OCI-LY1 (cell line): ENCODE results near the gene CAMTA1.

Experiments
- H2AFZ ChIP-seq: fragments of 200-600 bp; sonication (generic), shearing (Covaris generic); 2 replicates; pipeline ENCODE4 v1.6.0; 2014; ENCODE audit warnings: antibody characterized with exemption, mild to moderate bottlenecking, low read length
- H3F3A ChIP-seq: fragments of 200-600 bp; sonication (generic), shearing (Covaris generic); 2 replicates; pipeline ENCODE4 v1.6.0; 2014; ENCODE audit warnings: mild to moderate bottlenecking, antibody characterized with exemption, low read length, moderate library complexity; ENCODE audit not compliant: insufficient read depth
- H3K27ac ChIP-seq: fragments of 200-600 bp; sonication (generic); 2 replicates; pipeline ENCODE4 v1.5.1; 2014; ENCODE audit warnings: low read length, mixed run types, mild to moderate bottlenecking, low read depth; ENCODE audit not compliant: poor library complexity, severe bottlenecking
- H3K27me3 ChIP-seq: fragments of 200-600 bp; sonication (generic); 2 replicates; pipeline ENCODE4 v1.6.0; 2014; ENCODE audit warnings: antibody characterized with exemption, mild to moderate bottlenecking, low read length, moderate library complexity; ENCODE audit not compliant: insufficient read depth
- H3K36me3 ChIP-seq: fragments of 200-600 bp; sonication (generic); 2 replicates; pipeline ENCODE4 v1.6.1; 2014; ENCODE audit warnings: mild to moderate bottlenecking, antibody characterized with exemption, low read length, moderate library complexity, mixed read lengths; ENCODE audit not compliant: insufficient read depth
- H3K4me1 ChIP-seq: fragments of 200-600 bp; sonication (generic); 2 replicates; pipeline ENCODE4 v1.5.1; 2014; ENCODE audit warnings: mild to moderate bottlenecking, low read length, moderate library complexity; ENCODE audit not compliant: insufficient read depth, severe bottlenecking
- H3K4me2 ChIP-seq: fragments of 200-600 bp; sonication (generic), shearing (Covaris generic); 2 replicates; pipeline ENCODE4 v1.6.1; 2014; ENCODE audit warnings: low read length
- H3K4me3 ChIP-seq: fragments of 200-600 bp; sonication (generic); 2 replicates; pipeline ENCODE4 v1.5.1; 2014; ENCODE audit warnings: low read length, low read depth, mild to moderate bottlenecking, mixed read lengths; ENCODE audit not compliant: poor library complexity, severe bottlenecking
- H3K79me2 ChIP-seq: fragments of 200-600 bp; shearing (Covaris generic); 2 replicates; pipeline ENCODE4 v1.6.1; 2016; ENCODE audit warnings: mixed run types, low read length, mixed read lengths; ENCODE audit not compliant: insufficient read depth
- H3K9ac ChIP-seq: fragments of 200-600 bp; sonication (generic), shearing (Covaris generic); 2 replicates; pipeline ENCODE4 v1.6.1; 2014; ENCODE audit warnings: mild to moderate bottlenecking, low read length, mixed read lengths
- H3K9me2 ChIP-seq: fragments of 200-600 bp; sonication (generic), shearing (Covaris generic); 2 replicates; pipeline ENCODE4 v1.6.1; 2014; ENCODE audit warnings: low read depth, mild to moderate bottlenecking, low read length, mixed read lengths
- H3K9me3 ChIP-seq: fragments of 200-600 bp; shearing (Covaris generic); 2 replicates; pipeline ENCODE4 v1.6.1; 2014; ENCODE audit warnings: low read length, mixed read lengths
- H4K20me1 ChIP-seq: fragments of 200-600 bp; sonication (generic), shearing (Covaris generic); 2 replicates; pipeline ENCODE4 v1.6.0; 2016; ENCODE audit warnings: mild to moderate bottlenecking, low read length; ENCODE audit not compliant: insufficient read depth
- CTCF ChIP-seq: fragments of 200-600 bp; sonication (generic), shearing (Covaris generic); IDR thresholded peaks from 2 replicates; pipeline ENCODE4 v1.5.1; 2017; ENCODE audit warnings: mild to moderate bottlenecking, antibody characterized with exemption, low read length, moderate library complexity, mixed read lengths
- EZH2 ChIP-seq: fragments of 200-600 bp; sonication (generic), shearing (Covaris generic); IDR thresholded peaks from 2 replicates; pipeline ENCODE4 v1.8.0; 2017; ENCODE audit warnings: borderline replicate concordance, mixed run types, mild to moderate bottlenecking, antibody characterized with exemption, low read length, moderate library complexity, mixed read lengths

The CAMTA1 gene

GRCh38 chr1:7475691-7476090 is 690.4 kb downstream of the CAMTA1 start:
- Histone ChIP-seq H3K4me3 (no peak overlapping the region), H3F3A (no peaks in the 10 kb centered on the region), H3K27ac (no peak overlapping the region), H2AFZ (no peak overlapping the region), H4K20me1 (no peaks in the 10 kb centered on the region), H3K79me2 (no peaks in the 10 kb centered on the region), H3K4me2 (no peak overlapping the region), H3K36me3 (no peaks in the 10 kb centered on the region), H3K9me2 (no peaks in the 10 kb centered on the region), H3K4me1 (no peaks in the 10 kb centered on the region), H3K9ac (no peak overlapping the region), H3K9me3 (no peaks in the 10 kb centered on the region), H3K27me3 (0 out of 2 replicates have a peak, but pooled peaks cover 8% of the 10 kb centered on the region)
- TF ChIP-seq EZH2: no peak
- no peak for TF ChIP-seq CTCF

DNA sequence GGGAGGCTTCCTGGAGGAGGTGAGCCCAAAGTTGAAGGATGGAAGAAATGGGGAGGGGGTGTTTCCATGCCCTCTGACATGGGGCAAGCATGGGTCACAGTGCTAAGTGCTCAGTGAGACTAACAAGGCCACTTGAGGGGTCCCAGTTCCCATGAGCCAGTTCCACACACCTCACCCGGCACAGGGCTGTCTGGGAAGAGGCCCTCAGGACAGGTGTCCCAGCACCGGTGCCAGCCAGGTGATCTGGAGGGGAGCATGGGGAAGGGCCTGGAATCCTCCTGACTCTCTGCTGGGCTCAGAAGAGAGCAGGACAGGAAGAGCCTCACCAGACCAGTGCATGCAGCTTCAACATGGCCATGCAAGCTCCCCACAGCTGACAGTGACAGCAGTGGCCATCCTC is 691.1 kb downstream of the CAMTA1 start:
- TF ChIP-seq CTCF (no peak), EZH2 (no peak)
- no peak overlapping the region for H2AFZ ChIP-seq
- no peaks in the 10 kb centered on the region for H3K36me3 ChIP-seq

GRCh38 chr1:7476861-7477547 is 691.8 kb downstream of the CAMTA1 start:
- no peaks in the 10 kb centered on the region for H3K4me1 ChIP-seq
- no peaks in the 10 kb centered on the region for H4K20me1 ChIP-seq
- no peak overlapping the region for H3K27ac ChIP-seq
- H3K4me2 ChIP-seq: no peak overlapping the region
- TF ChIP-seq CTCF (no peak), EZH2 (no peak)
- no peaks in the 10 kb centered on the region for H3K9me2 ChIP-seq
- H3K79me2 ChIP-seq: no peaks in the 10 kb centered on the region
- no peak overlapping the region for H3K4me3 ChIP-seq
- no peaks in the 10 kb centered on the region for H3F3A ChIP-seq
- H3K9ac ChIP-seq: no peak overlapping the region
- no peaks in the 10 kb centered on the region for H3K9me3 ChIP-seq
- no peaks in the 10 kb centered on the region for H3K27me3 ChIP-seq
- no peak overlapping the region for H2AFZ ChIP-seq
- no peaks in the 10 kb centered on the region for H3K36me3 ChIP-seq

More for the DNA sequence above, 691.1 kb downstream of the CAMTA1 start:
- H4K20me1 ChIP-seq: no peaks in the 10 kb centered on the region
- H3K4me3 ChIP-seq: no peak overlapping the region
- no peak overlapping the region for H3K9ac ChIP-seq
- no peaks in the 10 kb centered on the region for H3F3A ChIP-seq
- no peak overlapping the region for H3K27ac ChIP-seq
- H3K4me2 ChIP-seq: no peak overlapping the region
- no peaks in the 10 kb centered on the region for H3K9me2 ChIP-seq
- no peaks in the 10 kb centered on the region for H3K4me1 ChIP-seq
- H3K79me2 ChIP-seq: no peaks in the 10 kb centered on the region
- H3K27me3 ChIP-seq: 0 out of 2 replicates have a peak, but pooled peaks cover under 1% of the 10 kb centered on the region
- no peaks in the 10 kb centered on the region for H3K9me3 ChIP-seq
